GM15510 (cell line): ENCODE measurements around the gene CPNE7.

ENCODE experiments used
- POLR2A ChIP-seq: IDR thresholded peaks from 3 replicates; pipeline ENCODE4 v1.6.1; 2011; ENCODE audit warnings: borderline replicate concordance; ENCODE audit not compliant: insufficient read length; ENCODE audit errors: extremely low read depth

Gene CPNE7

DNA sequence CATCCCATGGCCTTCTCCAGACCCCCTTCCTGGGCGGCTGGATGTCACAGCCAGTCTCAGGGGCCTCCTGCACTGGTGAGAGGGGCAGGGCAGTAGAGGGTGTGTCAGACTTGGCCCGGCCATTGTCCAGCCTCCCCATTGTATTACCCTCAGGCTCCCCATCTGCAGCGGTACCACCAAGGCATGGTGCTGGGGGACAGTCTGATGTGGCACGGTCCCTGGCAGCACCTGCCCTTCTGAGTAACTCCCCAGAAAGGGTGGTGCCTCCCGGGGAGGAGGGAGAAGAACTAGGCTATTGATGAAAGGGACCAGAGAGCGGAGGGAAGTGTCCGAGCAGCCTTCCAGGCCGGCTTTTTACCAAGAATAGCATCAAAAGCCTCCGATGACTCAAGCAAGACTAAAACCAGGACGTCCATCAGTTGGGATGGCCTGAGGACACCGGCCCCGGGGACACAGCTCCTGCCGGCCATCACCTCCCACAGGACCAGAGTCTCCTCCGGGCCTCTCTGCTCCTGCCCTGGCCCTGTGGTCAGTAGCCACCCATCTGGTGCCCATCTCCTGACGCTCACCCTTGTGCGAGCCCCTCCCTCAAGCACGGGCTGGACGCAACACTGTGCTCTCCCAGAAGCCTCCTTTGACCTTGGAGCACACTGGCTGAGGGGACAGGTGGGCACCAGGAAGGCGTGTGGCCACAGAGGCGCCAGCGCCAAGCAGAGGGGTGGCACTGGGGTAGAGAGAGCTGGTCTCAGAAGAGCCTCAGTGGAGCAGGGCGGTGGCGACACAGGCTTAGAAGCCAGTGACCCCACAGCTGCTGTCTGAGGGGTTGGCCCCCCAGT lies 5.8 kb upstream of the CPNE7 start:
- no peak for TF ChIP-seq POLR2A

DNA sequence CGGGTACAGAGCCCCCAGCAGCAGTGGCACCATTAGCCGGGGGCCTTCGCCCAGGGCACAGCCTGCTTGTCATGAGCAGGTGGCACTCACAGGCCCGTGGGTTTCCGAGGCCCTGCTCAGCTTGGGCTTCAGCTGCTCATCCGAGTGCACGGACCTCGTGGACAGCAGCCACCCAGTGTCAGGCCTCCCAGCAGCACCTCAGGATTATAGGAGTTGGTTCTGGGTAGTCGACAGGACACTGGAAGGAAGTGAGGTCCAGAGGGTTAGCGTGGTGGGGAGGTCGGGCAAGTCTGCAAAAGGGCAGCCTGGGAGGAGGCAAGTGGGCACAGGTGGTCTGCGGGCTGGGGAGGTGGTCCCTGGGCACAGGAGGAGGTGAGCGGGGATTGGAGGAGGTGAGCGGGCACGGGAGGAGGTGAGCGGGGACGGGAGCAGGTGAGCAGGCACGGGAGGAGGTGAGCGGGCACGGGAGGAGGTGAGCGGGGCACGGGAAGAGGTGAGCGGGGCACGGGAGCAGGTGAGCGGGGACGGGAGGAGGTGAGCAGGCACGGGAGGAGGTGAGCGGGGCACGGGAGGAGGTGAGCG lies 5.1 kb upstream of the CPNE7 start:
- TF ChIP-seq POLR2A = no peak

DNA sequence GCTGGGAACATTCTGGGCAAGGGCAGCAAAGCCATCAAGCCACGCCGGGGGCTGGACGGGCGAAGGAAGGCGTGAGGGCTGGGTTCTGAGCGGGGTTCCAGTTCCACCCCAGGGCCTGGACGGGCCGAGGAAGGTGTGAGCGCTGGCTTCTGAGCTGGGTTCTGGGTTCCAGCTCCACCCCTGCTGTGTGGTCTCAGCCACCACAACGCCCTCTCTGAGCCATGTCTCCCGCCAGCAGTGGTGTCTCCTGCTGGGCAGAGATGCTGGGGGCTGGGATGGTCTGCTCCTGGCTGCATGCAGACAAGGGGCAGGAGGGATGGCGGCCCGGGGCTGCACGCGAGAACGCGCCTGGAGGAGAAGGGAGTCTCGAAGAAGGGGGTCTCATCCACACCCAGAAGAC lies 3.9 kb upstream of the CPNE7 start:
- TF ChIP-seq POLR2A = no peak

DNA sequence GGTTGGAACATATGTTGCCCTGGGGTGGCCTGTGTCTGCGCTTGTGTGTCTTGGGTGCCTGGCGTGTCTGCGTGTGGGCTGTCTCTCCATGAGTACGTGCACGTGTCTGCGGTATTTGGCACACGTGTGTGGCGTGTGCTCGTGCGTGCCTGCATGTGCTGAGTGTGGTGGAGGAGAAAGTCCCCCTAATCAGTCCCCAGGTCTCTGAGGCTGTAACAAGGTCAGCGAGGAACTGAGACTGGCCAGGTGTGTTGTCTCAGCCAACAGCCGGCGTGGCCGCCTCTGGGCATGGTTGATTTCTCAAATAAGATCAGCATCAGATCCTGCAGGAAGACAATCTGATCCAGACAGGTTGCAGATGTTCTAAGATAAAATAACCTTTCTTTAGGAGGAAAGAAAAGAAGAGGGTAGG lies 3.5 kb upstream of the CPNE7 start:
- TF ChIP-seq POLR2A = no peak

DNA sequence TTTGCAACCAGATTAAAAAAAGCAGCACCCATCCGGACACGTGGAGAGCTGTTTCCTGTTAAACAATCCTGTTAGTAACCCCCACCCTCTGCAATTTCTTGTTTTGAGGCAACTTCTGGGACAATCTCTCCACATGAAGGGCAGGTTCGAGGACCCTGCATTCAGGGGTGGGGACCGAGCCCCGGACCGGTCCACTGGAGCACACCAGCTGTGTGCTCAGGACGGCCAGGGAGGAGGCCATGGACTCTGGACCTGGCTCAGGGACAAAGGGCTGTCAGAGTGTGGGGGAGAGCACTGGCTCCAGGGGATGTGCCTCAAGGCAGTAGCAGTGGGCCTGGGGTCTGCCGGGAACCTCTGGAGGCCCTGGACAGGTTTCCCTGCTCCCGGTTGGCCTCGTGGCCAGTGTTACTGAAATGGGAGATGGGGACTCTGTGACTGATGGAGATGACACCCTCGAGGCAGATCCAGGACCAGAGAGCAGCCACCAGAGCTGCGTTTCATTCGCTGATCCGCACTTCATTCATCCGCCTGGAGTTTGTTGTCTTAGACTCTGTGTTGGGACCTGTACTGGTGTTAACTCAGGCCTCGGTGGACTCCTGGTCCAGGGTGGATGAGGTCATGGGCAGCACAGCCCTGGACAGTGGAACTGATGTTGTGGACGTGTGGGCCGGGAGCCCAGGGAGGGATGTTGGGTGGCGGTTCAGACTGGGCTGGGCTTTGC lies 2.9 kb upstream of the CPNE7 start:
- no peak for TF ChIP-seq POLR2A

DNA sequence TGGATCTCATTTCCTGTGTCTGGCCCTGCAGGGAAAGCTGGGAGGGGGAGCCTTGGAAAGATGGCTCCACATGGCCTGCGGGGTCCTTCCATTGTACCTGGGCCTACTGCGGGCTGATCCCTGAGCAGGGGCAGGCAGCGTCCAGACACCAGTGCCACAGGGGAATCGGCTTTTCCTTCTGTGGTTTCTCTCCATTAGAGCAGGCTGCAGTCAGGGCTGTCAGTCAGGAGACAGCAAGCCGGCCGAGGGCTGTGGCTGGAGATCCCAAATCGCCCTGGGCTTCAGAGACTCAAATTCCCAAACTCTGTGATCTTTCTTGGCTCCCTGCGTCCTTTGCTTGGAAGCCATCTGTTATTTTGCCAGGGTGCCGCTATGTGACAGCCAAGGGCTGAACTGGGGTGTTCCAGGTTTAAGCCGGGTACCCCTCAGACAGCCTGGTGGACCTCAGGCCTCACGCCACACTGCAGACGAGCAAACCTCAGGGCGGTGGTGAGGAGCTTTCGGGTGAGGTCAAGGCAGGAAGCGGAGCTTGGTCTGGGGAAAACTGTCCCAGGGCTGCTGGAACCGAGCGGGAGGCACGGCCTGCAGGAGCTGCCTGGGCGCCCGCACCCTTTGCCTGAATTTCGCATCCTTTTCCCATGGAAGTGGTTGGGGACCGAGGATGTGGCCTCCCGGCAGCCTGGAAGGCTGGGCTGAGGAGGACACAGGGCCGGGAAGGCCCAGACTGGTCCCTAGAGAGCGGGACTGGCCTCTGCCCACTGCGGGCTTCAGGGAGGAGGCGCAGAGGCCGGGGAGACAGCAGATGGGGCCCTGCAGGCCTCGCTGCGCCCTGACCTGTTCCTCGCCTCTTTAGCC lies 1.5 kb upstream of the CPNE7 start:
- TF ChIP-seq POLR2A = no peak

DNA sequence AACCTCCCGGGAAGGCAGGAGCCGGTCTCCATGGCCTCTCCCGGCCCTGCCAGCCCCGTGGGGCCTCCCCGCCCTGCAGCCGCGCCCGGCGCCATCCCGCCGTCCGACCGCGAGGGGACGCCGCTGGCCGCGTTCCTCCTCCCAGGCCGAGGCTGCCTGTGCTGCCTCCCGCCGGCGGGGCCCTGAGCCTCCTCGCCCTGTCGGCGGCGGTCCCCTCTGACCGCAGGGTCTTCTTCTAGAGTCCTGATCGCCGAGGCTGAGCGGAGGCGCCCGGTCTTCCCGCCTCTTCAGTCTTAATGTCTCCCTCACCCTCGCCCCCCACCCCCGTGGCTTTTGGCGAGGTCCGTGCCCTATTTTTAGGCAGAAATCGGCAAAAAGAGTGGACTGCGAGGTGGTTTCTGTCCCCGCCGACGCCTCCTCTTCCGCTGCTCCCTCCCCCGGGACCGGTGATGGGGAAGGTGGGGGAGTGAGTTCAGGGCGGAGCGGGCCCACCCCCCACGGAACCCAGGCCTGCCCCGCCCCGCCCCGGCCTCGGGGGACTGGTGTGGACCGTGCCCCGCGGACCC lies 794 bp upstream of the CPNE7 start:
- TF ChIP-seq POLR2A = no peak

DNA sequence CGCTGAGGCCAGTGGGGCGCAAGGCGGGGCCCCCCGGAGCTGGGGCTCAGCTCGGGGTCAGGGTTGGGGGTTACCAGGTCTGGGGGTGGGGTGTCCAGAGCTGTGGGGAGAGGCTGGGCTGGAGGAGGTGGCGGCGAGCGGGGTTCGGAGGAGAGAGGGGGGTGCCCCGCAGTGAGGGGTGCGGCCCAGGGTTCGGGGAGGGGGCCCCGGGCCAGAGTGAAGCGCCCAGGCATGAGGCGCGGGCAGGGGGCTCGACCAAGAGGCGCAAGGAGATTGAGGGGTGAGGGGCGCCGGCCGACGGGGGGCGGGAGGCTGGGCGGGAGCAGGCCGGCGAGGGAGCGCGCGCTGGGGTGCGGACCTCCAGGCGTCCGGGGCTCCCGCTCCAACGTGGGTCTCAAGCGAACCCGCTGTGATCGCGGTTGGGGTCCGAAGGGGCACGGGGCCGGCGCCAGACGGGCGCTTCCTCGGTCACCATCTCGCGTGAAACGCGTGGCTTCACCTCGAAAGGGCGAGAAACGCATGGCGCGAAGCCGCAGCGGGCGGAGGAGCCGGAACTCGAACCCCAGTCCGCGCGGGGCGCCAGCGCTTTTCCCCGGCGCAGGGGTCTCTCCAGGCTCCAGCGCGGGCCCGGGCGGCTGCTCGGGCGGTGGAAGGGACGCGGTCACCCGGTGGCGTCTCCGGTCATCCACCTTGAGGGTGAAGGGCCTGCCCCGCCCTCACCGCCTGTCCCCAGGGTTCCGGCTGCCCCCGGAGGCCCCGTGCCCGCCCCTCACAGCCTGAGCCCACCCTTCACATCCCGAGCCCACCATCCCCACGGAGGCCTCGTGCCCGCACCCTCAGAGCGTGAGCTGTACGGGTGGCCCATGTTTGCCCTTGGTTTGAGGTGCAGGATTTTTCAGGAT lies 846 bp downstream of the CPNE7 start:
- no peak for TF ChIP-seq POLR2A

DNA sequence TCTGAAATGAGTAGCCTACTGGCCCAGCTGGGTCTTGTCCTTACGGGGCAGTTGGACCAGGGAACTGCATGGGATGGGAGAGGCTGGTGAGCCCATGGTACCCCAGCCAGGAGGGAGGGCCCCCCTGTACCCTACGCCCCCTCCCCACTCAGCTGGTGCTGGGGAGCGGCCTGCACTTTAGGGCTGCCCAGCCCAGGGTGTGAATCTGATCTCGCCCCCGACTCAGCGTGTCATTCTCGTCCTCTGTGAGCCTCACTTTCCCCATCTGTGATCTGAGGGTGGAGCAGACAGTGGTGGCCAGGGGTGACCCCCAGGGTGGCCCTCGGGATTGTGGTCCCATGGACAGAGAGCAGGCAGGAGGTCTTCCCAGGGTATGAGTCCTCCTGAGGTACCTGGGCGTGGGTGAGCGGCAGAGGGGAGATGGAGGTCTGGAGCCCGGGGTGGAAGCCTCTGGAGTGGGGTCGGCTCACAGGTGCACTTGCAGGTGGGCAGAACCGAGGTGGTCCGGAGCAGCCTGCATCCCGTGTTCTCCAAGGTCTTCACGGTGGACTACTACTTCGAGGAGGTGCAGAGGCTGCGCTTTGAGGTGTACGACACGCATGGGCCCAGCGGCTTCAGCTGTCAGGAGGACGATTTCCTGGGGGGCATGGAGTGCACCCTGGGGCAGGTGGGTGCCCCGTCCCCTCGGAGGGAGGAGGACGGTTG lies 1.6 kb downstream of the CPNE7 start:
- no peak for TF ChIP-seq POLR2A

DNA sequence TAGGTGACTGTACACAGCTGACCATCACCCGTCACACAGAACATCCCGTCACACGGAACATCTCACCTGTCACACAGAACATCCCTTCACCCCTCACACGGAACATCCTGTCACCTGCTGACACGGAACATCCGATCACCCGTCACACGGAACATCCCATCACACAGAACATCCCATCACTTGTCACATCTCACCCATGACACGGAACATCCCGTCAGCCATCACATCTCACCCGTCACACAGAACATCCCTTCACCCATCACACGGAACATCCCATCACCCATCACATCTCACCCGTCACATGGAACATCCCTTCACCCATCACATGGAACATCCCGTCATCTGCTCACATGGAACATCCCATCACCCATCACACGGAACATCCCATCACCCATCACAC lies 3.8 kb downstream of the CPNE7 start:
- no peak for TF ChIP-seq POLR2A

DNA sequence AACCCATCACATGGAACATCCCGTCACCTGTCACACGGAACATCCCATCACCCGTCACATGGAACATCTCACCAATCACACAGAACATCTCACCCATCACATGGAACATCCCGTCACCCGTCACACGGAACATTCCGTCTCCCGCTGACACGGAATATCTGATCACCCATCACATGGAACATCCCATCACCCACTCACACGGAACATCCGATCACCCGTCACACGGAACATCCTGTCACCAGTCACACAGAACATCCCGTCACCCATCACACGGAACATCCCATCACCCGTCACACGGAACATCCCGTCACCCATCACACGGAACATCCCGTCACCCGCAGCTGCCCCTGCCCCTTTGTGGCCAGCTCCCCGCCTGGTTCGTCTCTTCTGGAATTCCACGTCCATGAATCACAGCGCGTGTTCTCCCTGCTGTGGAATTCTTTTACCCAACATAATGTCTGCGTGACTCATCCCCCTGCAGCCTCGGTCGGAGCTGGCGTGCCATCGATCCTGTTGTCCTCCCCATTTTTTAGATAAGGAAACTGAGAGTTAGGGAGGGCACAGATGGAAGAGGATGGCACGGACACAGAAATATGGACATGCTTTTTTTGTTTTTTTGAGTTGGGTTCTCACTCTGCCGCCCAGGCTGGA lies 5.6 kb downstream of the CPNE7 start:
- no peak for TF ChIP-seq POLR2A

DNA sequence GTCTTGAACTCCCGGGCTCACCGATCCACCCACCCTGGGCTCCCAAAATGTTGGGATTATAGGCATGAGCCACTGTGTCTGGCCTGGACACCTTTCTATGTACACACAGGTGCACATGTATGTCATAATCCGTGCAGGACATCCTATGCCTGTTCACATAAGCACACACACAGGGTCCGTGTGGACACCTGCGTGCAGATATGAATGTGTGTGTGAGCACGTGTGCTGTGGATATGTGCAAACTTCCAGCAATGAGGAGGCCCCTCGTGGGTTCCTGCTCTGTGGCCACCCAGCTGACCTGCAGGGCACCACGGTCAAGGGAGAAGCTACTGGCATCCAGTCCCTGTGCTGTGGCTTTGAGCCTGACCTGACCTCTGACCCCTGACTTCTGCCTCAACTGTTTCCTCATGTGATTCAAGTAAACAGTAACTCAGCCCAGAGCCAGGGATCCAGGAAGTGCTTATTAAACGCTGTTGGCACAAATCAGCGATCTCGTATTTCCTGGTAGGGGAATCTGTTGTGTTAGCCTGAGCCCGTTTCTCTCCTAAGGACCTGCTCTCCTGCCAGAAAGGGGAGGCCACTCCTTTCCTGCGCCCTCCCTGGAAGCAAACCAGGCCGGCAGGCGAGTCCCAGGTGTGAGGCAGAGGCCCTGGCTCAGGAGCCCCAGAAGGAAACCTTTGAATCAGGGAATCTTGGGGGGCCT lies 6.5 kb downstream of the CPNE7 start:
- no peak for TF ChIP-seq POLR2A
